GM12878 (cell line): Measurements from ENCODE around the gene COL1A2. TPM values are rescaled to one million over a fixed set of nuclear protein-coding genes. Genes with fewer than 3 reads are reported as not detected.

ENCODE experiments used
- ATAC-seq: fragments of 200-7000 bp; cut with Tn5 transposase; 3 replicates; pipeline ENCODE4 v1.9.1; 2020; ENCODE audit warnings: mild to moderate bottlenecking, moderate library complexity
- BruUV-seq: library from RNA; stranded (reverse); fragments of 400-500 nt; replicated peaks from 2 replicates; lab custom pipeline; 2021; lab: Mats Ljungman, UMichigan
- CTCF ChIA-PET: fragments of 300-600 bp; sonication (Branson Sonifier 250); formaldehyde crosslinking; extraction: SDS; loops from one replicate; lab custom pipeline; 2021; ENCODE audit warnings: inconsistent platforms; lab: Yijun Ruan, JAX
- POLR2A ChIA-PET: fragments of 350-600 bp; formaldehyde crosslinking; extraction: SDS; loops from one replicate; lab custom pipeline; 2021; ENCODE audit warnings: inconsistent platforms; lab: Charles Lee
- RAD21 ChIA-PET: fragments of 300-600 bp; sonication (Branson Sonifier 250); formaldehyde crosslinking; loops from one replicate; lab custom pipeline; 2023; ENCODE audit warnings: antibody characterized with exemption; ENCODE audit not compliant: unreplicated experiment; lab: Charles Lee
- SMC1A ChIA-PET: fragments of 300-600 bp; sonication (Branson Sonifier 250); formaldehyde crosslinking; loops from one replicate; lab custom pipeline; 2023; ENCODE audit not compliant: unreplicated experiment, uncharacterized antibody; lab: Charles Lee
- DNase-seq: peaks from one replicate; pipeline ENCODE4 v3.0.0-alpha.2; 2011; ENCODE audit warnings: low read depth, low spot score
- FAIRE-seq: peaks from 3 replicates; lab custom pipeline; 2011; peaks lifted over from hg19 to GRCh38; lab: Jason Lieb, UNC
- H2AFZ ChIP-seq: 2 replicates; pipeline ENCODE4 v1.6.0; 2011; ENCODE audit warnings: low read depth, low read length, control low read depth; ENCODE audit not compliant: control insufficient read depth
- H3K27ac ChIP-seq: 2 replicates; pipeline ENCODE4 v1.5.1; 2011; ENCODE audit warnings: control low read depth; ENCODE audit not compliant: control insufficient read depth, insufficient read depth
- H3K27me3 ChIP-seq, 2 experiments: replicated peaks in 1 of 2; 2 replicates each; pipeline versions ENCODE4 v1.6.0 to v1.6.1; 2011; ENCODE audit warnings: low read length in 1 of 2; ENCODE audit not compliant: control insufficient read depth in 2 of 2, insufficient read depth in 2 of 2
- H3K36me3 ChIP-seq, 2 experiments: 2 replicates each; pipeline ENCODE4 v1.5.1; 2011; ENCODE audit warnings: low read length in 1 of 2; ENCODE audit not compliant: control insufficient read depth in 2 of 2, insufficient read depth in 2 of 2
- H3K4me1 ChIP-seq: 2 replicates; pipeline ENCODE4 v1.6.1; 2011; ENCODE audit warnings: mild to moderate bottlenecking, low read length, moderate library complexity, mixed read lengths; ENCODE audit not compliant: control insufficient read depth, insufficient read depth
- H3K4me2 ChIP-seq: 2 replicates; pipeline ENCODE4 v1.6.0; 2011; ENCODE audit warnings: control low read depth; ENCODE audit not compliant: control insufficient read depth, insufficient read depth
- H3K4me3 ChIP-seq: fragments of 200-600 bp; sonication (generic); 2 replicates; pipeline ENCODE4 v1.5.1; 2016
- H3K79me2 ChIP-seq: 2 replicates; pipeline ENCODE4 v1.6.0; 2011; ENCODE audit warnings: low read length; ENCODE audit not compliant: control insufficient read depth, insufficient read depth
- H3K9ac ChIP-seq: 2 replicates; pipeline ENCODE4 v1.8.0; 2011; ENCODE audit warnings: low read length, control low read depth, mixed read lengths; ENCODE audit not compliant: control insufficient read depth, insufficient read depth
- H3K9me3 ChIP-seq: replicated peaks from 3 replicates; pipeline ENCODE4 v1.5.1; 2011; ENCODE audit warnings: mild to moderate bottlenecking, low read length; ENCODE audit not compliant: control insufficient read depth, insufficient read depth
- H4K20me1 ChIP-seq: 2 replicates; pipeline ENCODE4 v1.6.0; 2011; ENCODE audit not compliant: control insufficient read depth, insufficient read depth
- CHD1 ChIP-seq: IDR thresholded peaks from 2 replicates; pipeline ENCODE4 v1.6.1; 2012; ENCODE audit warnings: low read depth, low read length, improper control_type of control experiment
- CHD4 ChIP-seq: fragments of 200-600 bp; sonication (generic); IDR thresholded peaks from 2 replicates; pipeline ENCODE4 v1.6.1; 2016; ENCODE audit warnings: mild to moderate bottlenecking
- PAX5 ChIP-seq: IDR thresholded peaks from 2 replicates; pipeline ENCODE4 v1.6.1; 2011; ENCODE audit warnings: low read depth, low read length, borderline replicate concordance
- SPI1 ChIP-seq: IDR thresholded peaks from 2 replicates; pipeline ENCODE4 v1.6.1; 2011; ENCODE audit warnings: low read depth, mild to moderate bottlenecking, low read length, moderate library complexity, borderline replicate concordance; ENCODE audit not compliant: insufficient read depth
- WGBS: methylation state at CpG from one replicate; pipeline ENCODE4 v1.1.6; 2016; ENCODE audit warnings: low lambda C conversion rate; ENCODE audit not compliant: insufficient replicate concordance, insufficient coverage; ENCODE audit errors: missing lambda C conversion rate; 5-methylcytosine and 5-hydroxymethylcytosine counted together
- in situ Hi-C: fragments of 300-500 bp; cut with MboI; formaldehyde crosslinking; loops from 9 replicates; pipeline ENCODE4 v1.14.3; 2018; ENCODE audit warnings: mixed read lengths
- intact Hi-C: fragments of 100-400 bp; cut with micrococcal nuclease; formaldehyde crosslinking; loops from one replicate; pipeline ENCODE4 v1.14.2; 2022; ENCODE audit not compliant: unreplicated experiment
- polyA plus RNA-seq, 11 experiments: library from polyadenylated mRNA; depleted of rRNA in 4 of 11; unstranded in 6 of 11; stranded (reverse) in 5 of 11; fragments of >200 nt; fragmentation: Nextera tagmentation in 4 of 11; fragmentation: Illumina TruSeq in 1 of 11; extraction: Ambion mirVana in 4 of 11; extraction: Trizol in 1 of 11; gene quantifications; 1 replicate in 1 of 11; 2 replicates in 10 of 11; pipeline versions ENCODE4 v1.2.1 to v1.2.3, GENCODE V29; 2011 to 2016; ENCODE audit warnings: inconsistent platforms in 2 of 11, missing spikeins in 2 of 11, low read depth in 1 of 11
- total RNA-seq, 4 experiments: library from RNA; depleted of rRNA in 3 of 4; stranded (reverse); fragments of >200 nt in 3 of 4; fragmentation: Illumina TruSeq in 1 of 4; extraction: Trizol in 1 of 4; gene quantifications; 2 replicates each; pipeline versions ENCODE4 v1.2.1 to v1.2.3, GENCODE V29; 2013 to 2021
- TF ChIP-seq, protein P1 (sequence below): fragments of 450-650 bp; formaldehyde crosslinking; IDR thresholded peaks from 2 replicates; pipeline ENCODE4 v1.4.0; 2022; ENCODE audit warnings: mild to moderate bottlenecking, moderate library complexity

The COL1A2 gene
- total and polyA plus RNA-seq, 10 of the 15 experiments (the other 5 are each of a cell fraction or from before 2014, with no cell fraction given): 0.03 to 2.5 (median 0.76) TPM; not detected in 4

DNA sequence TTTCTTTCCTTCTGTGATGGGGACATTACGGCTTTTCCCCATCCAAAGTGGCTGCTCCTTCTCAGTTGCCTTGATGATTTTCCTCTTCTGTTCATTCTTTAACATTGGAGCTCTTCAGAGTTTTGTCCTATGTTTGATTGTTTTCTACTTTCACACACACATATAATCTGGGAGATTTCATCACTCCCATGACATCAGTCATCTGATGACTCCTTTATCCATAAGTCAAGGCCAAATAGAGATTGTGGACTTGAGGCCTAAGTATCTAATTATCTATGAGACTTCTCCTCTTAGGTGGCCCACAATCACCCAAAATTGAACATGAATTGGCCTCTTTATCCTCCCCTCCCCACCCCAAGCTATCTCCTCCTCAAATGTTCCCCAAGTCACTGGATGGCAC lies 5.3 kb upstream of the COL1A2 start:
- no peaks in the 10 kb centered on the region for H3K4me1 ChIP-seq
- H3K36me3 ChIP-seq: no peaks in the 10 kb centered on the region
- H3K27ac ChIP-seq: no peak overlapping the region
- intact Hi-C loops: no loop called here
- no peaks in the 10 kb centered on the region for H4K20me1 ChIP-seq
- no peak for FAIRE-seq
- TF ChIP-seq PAX5 (no peak), CHD1 (no peak), SPI1 (no peak), CHD4 (no peak)
- TF ChIP-seq, protein P1, sequence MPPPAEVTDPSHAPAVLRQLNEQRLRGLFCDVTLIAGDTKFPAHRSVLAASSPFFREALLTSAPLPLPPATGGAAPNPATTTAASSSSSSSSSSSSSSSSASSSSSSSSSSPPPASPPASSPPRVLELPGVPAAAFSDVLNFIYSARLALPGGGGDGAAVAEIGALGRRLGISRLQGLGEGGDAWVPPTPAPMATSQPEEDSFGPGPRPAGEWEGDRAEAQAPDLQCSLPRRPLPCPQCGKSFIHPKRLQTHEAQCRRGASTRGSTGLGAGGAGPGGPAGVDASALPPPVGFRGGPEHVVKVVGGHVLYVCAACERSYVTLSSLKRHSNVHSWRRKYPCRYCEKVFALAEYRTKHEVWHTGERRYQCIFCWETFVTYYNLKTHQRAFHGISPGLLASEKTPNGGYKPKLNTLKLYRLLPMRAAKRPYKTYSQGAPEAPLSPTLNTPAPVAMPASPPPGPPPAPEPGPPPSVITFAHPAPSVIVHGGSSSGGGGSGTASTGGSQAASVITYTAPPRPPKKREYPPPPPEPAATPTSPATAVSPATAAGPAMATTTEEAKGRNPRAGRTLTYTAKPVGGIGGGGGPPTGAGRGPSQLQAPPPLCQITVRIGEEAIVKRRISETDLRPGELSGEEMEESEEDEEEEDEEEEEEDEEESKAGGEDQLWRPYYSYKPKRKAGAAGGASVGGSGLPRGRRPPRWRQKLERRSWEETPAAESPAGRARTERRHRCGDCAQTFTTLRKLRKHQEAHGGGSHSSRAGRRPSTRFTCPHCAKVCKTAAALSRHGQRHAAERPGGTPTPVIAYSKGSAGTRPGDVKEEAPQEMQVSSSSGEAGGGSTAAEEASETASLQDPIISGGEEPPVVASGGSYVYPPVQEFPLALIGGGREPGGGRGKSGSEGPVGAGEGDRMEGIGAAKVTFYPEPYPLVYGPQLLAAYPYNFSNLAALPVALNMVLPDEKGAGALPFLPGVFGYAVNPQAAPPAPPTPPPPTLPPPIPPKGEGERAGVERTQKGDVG: no peak
- TF ChIP-seq, all 136 proteins: peak for 0
- Histone ChIP-seq H3K4me3 (no peak overlapping the region), H3K79me2 (no peaks in the 10 kb centered on the region), H3K4me2 (no peak overlapping the region), H3K9me3 (no peaks in the 10 kb centered on the region), H3K27me3 (peaks cover 2 to 3% of the 10 kb centered on the region in 2 experiments; a peak in 2 of 4 replicates), H2AFZ (no peak overlapping the region), H3K9ac (no peak overlapping the region)
- DNase-seq (no peak), ATAC-seq (no peak)
- CTCF ChIA-PET: interaction anchor here (1.1 to 1.3 kb wide), 3 partner anchors 10 to 592 kb away, joined by 3 to 4 read pairs (median 4); no protein-coding TSS in a partner anchor
- in situ Hi-C loops: no loop called here
- SMC1A ChIA-PET: interaction anchor here (1.3 kb wide), 1 partner anchor 47 kb away, joined by 6 read pairs; no protein-coding TSS in a partner anchor
- BruUV-seq: no TSS peak
- 100% methylated on average over 1 of the region's 1 CpG for WGBS
- POLR2A ChIA-PET: no interaction called here
- RAD21 ChIA-PET: no interaction called here
